Body of pancreas (tissue), 4 donors: ENCODE measurements around the gene SDS. TPM values are rescaled to one million over a fixed set of nuclear protein-coding genes. Genes with fewer than 3 reads are reported as not detected.

Source experiments
- ATAC-seq: fragments of 150-250 bp; one replicate; pipeline ENCODE4 v1.9.1; 2016
- DNase-seq, 4 donors: peaks; one replicate each; pipeline ENCODE4 v3.0.0-alpha.2; 2019
- H3K27ac ChIP-seq, 4 donors: fragments of 200-600 bp; sonication (generic); 1 replicate in 3 of 4; 2 replicates in 1 of 4; pipeline versions ENCODE4 v1.5.1 to v1.6.1; 2016 to 2019; ENCODE audit warnings: mild to moderate bottlenecking in 1 of 4, mixed read lengths in 1 of 4, moderate library complexity in 1 of 4
- H3K27me3 ChIP-seq, 2 donors: fragments of 200-600 bp; sonication (generic); one replicate each; pipeline ENCODE4 v1.6.0; 2016; ENCODE audit warnings: mild to moderate bottlenecking in 1 of 2
- H3K36me3 ChIP-seq, 2 donors: fragments of 200-600 bp; sonication (generic); replicated peaks in 1 of 2; 2 replicates each; pipeline ENCODE4 v1.5.1; 2016; ENCODE audit warnings: low read depth in 2 of 2; ENCODE audit not compliant: insufficient read depth in 1 of 2
- H3K4me1 ChIP-seq: fragments of 200-600 bp; sonication (generic); one replicate; pipeline ENCODE4 v1.6.0; 2016
- H3K4me3 ChIP-seq, 2 donors: fragments of 200-600 bp; sonication (generic); 1 replicate in 1 of 2; 2 replicates in 1 of 2; pipeline ENCODE4 v1.5.1; 2016 to 2019
- H3K9me3 ChIP-seq, 3 donors: fragments of 200-600 bp; sonication (generic); 1 replicate in 2 of 3; 2 replicates in 1 of 3; pipeline ENCODE4 v1.5.1; 2016
- CTCF ChIP-seq, 7 experiments: fragments of 450-650 bp in 4 of 7; fragments of 200-600 bp in 3 of 7; sonication (generic) in 3 of 7; IDR thresholded peaks; one replicate each; pipeline ENCODE4 v1.5.1; 2016 to 2019; ENCODE audit warnings: antibody characterized with exemption in 7 of 7
- POLR2A ChIP-seq, 3 donors: fragments of 450-650 bp; IDR thresholded peaks; one replicate each; pipeline ENCODE4 v1.6.1; 2016; ENCODE audit warnings: antibody characterized with exemption in 3 of 3, mild to moderate bottlenecking in 2 of 3
- WGBS, 2 donors: methylation state at CpG; one replicate each; pipeline ENCODE4 v1.1.5; 2017; 5-methylcytosine and 5-hydroxymethylcytosine counted together
- intact Hi-C: fragments of 100-400 bp; cut with DNase I; formaldehyde crosslinking; loops from one replicate; pipeline ENCODE4 v1.15.1; 2023
- total RNA-seq, 2 donors: library from RNA; depleted of rRNA; stranded (reverse); fragments of >200 nt; gene quantifications; one replicate each; pipeline ENCODE4 v1.1.0, GENCODE V29; 2016

Gene SDS
- total RNA-seq, 2 donors from 2014 or later = 0.33 to 0.52 TPM

- Histone ChIP-seq H3K4me1 (peaks cover 20% of the 10 kb centered on the region), H3K4me3 (no peak overlapping the region), H3K27me3 (no peaks in the 10 kb centered on the region), H3K27ac (no peak overlapping the region), H3K36me3 (no peaks in the 10 kb centered on the region), H3K9me3 (no peaks in the 10 kb centered on the region)
- WGBS, 2 donors = 80 to 85% methylated on average over 6 of the region's 6 CpGs
- intact Hi-C loops = loop anchor here (10.0 kb wide), 1 partner anchor 478 kb away; no protein-coding TSS in a partner anchor
- TF ChIP-seq POLR2A (IDR thresholded peaks at IDR 0.05) (no peak), CTCF (IDR thresholded peaks at IDR 0.05) (no peak)
- DNase-seq (no peak), ATAC-seq (no peak)
These were observed 33.5 kb upstream of the SDS start for GRCh38 chr12:113436993-113437728.

GRCh38 chr12:113436586-113436985, 32.9 kb upstream of the SDS start:
- no peaks in the 10 kb centered on the region for H3K36me3 ChIP-seq
- TF ChIP-seq POLR2A (IDR thresholded peaks at IDR 0.05) (no peak), CTCF (IDR thresholded peaks at IDR 0.05) (no peak)
- ATAC-seq (no peak), DNase-seq (no peak)
- no peaks in the 10 kb centered on the region for H3K27me3 ChIP-seq
- H3K4me3 ChIP-seq = no peak overlapping the region
- H3K4me1 ChIP-seq = peaks cover 15% of the 10 kb centered on the region
- H3K27ac ChIP-seq = no peak overlapping the region
- WGBS, 2 donors = 67 to 78% methylated on average over 3 to 6 of the region's 6 CpGs
- no peaks in the 10 kb centered on the region for H3K9me3 ChIP-seq
- intact Hi-C loops = loop anchor here (10.0 kb wide), 1 partner anchor 478 kb away; no protein-coding TSS in a partner anchor

- Histone ChIP-seq H3K27me3 (no peaks in the 10 kb centered on the region), H3K4me1 (peaks cover 5% of the 10 kb centered on the region), H3K36me3 (no peaks in the 10 kb centered on the region), H3K27ac (no peak overlapping the region), H3K4me3 (no peak overlapping the region), H3K9me3 (no peaks in the 10 kb centered on the region)
- TF ChIP-seq CTCF (IDR thresholded peaks at IDR 0.05) (no peak), POLR2A (IDR thresholded peaks at IDR 0.05) (no peak)
- intact Hi-C loops = loop anchor here (10.0 kb wide), 1 partner anchor 479 kb away; no protein-coding TSS in a partner anchor
- 93 to 100% methylated on average over 2 to 4 of the region's 5 CpGs for WGBS, 2 donors
- DNase-seq = no peak
- no peak for ATAC-seq
These were observed 31.7 kb upstream of the SDS start for GRCh38 chr12:113435367-113435766.

GRCh38 chr12:113432986-113433385, 29.3 kb upstream of the SDS start:
- no peak for DNase-seq

More at GRCh38 chr12:113432986-113433385, 29.3 kb upstream of the SDS start:
- Histone ChIP-seq H3K36me3 (no peaks in the 10 kb centered on the region), H3K27ac (no peak overlapping the region), H3K4me1 (no peaks in the 10 kb centered on the region), H3K4me3 (no peak overlapping the region), H3K27me3 (no peaks in the 10 kb centered on the region), H3K9me3 (no peaks in the 10 kb centered on the region)
- intact Hi-C loops = loop anchor here (10.0 kb wide), 1 partner anchor 482 kb away; no protein-coding TSS in a partner anchor
- no peak for ATAC-seq
- TF ChIP-seq CTCF (IDR thresholded peaks at IDR 0.05) = no peak
- TF ChIP-seq POLR2A (IDR thresholded peaks at IDR 0.05) = no peak
